ENCODE results near the gene MESP2.

MESP2 gene

DNA sequence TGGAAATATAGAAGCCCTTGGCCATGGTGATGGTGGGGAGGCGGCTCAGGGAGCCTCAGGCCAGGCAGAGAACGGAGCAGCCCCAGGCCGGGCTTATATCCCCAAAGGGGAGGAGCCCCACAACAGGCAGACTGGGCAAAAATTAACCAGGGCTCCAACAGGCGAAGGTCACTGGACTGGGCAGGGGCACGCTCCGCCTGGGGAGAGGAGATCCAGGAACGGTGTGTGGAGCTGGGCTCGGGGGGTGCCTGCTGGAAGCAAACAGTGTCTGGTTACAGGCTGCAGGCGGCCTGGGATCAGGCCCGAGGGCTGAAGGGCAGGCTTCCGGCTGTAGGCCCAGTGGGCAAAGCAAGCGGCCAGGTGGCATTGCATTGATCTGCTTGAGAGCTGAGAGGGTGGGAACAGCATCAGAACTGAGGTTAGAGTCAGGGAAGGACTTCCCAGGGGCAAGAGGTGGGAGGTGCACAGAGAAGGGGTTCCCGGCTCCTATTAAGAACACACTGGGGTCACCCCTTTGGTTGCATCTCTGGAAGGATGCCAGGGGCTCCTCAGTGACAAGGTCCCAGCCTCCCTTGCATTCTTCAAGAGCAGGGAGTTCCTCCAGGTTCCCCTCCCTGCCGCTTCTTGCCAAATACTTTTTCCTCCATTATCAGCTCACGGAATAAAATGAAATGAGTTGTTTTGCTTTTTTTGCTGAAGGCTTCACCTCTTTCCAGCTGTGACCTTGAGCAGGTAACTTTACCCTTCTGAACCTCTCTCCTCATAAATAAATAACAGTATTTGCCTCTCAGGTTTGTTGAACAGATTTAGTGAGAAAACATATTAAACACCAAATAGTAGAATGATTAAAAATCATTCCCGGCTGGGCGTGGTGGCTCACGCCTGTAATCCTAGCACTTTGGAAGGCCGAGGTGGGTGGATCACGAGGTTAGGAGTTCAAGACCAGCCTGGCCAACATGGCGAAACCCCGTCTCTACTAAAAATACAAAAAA lies 30.7 kb downstream of the MESP2 start:
- peak overlapping the region; percentile 2 for H3K23ac ChIP-seq (ENCODE audit: low read depth, low read length, poor library complexity)
- peak overlapping the region; percentile 11 for H2BK5ac ChIP-seq (ENCODE audit: low read length)
- H3K4me1 ChIP-seq (ENCODE audit: control insufficient read depth in 2 of 2, insufficient read depth in 1 of 2, low read depth in 1 of 2, low read length in 2 of 2): peaks cover 2 to 18% of the 10 kb centered on the region in 2 donors
- H2BK120ac ChIP-seq (ENCODE audit: low read depth, low read length): peak overlapping the region; percentile 74
- no peak overlapping the region for H2BK15ac ChIP-seq (ENCODE audit: low read length)
- H3K4me3 ChIP-seq (ENCODE audit: low read length in 2 of 2): no peak overlapping the region
- no peak overlapping the region for H3K27ac ChIP-seq (replicated peaks; ENCODE audit: low read length)
- peak overlapping the region; percentile 9 for H2AK5ac ChIP-seq (ENCODE audit: low read depth, low read length)
- H3K18ac ChIP-seq (ENCODE audit: low read length): peak overlapping the region; percentile 57
- no peak overlapping the region for H3K14ac ChIP-seq (ENCODE audit: low read length)
- H2AFZ ChIP-seq (ENCODE audit: low read length): no peak overlapping the region
- H3K79me1 ChIP-seq (ENCODE audit: low read depth, low read length): no peaks in the 10 kb centered on the region
- peaks cover 0 to 17% (median 0%) of the 10 kb centered on the region in 3 experiments for H3K27me3 ChIP-seq (ENCODE audit: control insufficient read depth in 3 of 3, insufficient read depth in 3 of 3, low read depth in 1 of 3, low read length in 3 of 3)
- H4K91ac ChIP-seq (ENCODE audit: low read depth, low read length, poor library complexity): no peak overlapping the region
- peak overlapping the region; percentile 41 for H2BK12ac ChIP-seq (ENCODE audit: low read length)
- no peak overlapping the region for H4K8ac ChIP-seq (ENCODE audit: low read depth, low read length)
- WGBS, 2 donors (ENCODE audit: extremely low coverage in 2 of 2, insufficient read length in 2 of 2, insufficient replicate concordance in 1 of 2): no CpG with 5 or more reads among the region's 22 CpGs
- peak overlapping the region; percentile 2 for H3K4me2 ChIP-seq (ENCODE audit: insufficient read depth, low read length, poor library complexity, severe bottlenecking)
- H3K4ac ChIP-seq (ENCODE audit: low read length): no peak overlapping the region
- no peaks in the 10 kb centered on the region for H3K36me3 ChIP-seq (replicated peaks in 1 of 2; ENCODE audit: control insufficient read depth in 2 of 2, insufficient read depth in 2 of 2, low read length in 2 of 2)
- H3K9me3 ChIP-seq (replicated peaks in 1 of 2; ENCODE audit: control insufficient read depth in 2 of 2, insufficient read depth in 1 of 2, low read depth in 1 of 2, low read length in 2 of 2): no peaks in the 10 kb centered on the region
- no peak for DNase-seq (ENCODE audit: low spot score)
- no peak overlapping the region for H3K9ac ChIP-seq (ENCODE audit: low read depth, low read length, poor library complexity)

DNA sequence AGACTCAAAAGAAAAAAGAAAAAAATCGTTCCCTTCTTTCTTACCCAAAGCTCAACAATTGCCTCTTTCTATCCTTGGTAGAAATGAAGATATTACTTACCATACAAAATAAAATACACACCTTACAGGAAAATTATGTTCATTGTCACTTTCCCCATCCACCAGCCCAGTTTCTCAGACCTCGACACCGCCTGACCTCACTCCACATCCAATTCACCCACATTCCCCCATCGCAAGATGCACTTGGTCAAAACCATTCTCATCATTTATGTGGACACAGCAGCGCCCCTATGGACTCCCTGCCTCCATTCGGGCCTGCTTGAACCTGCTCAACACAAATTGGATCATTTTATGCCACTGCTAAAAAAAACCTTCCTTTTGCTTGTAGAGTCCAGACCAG lies 31.6 kb downstream of the MESP2 start:
- WGBS, 2 donors (ENCODE audit: extremely low coverage in 2 of 2, insufficient read length in 2 of 2, insufficient replicate concordance in 1 of 2): 100% methylated on average over 1 of the region's 6 CpGs; no CpG with 5 or more reads in 1 of the 2 donors
- Histone ChIP-seq H2AFZ (ENCODE audit: low read length) (no peak overlapping the region), H3K9ac (ENCODE audit: low read depth, low read length, poor library complexity) (no peak overlapping the region), H3K14ac (ENCODE audit: low read length) (peak overlapping the region; percentile 58), H2BK5ac (ENCODE audit: low read length) (no peak overlapping the region), H4K8ac (ENCODE audit: low read depth, low read length) (no peak overlapping the region), H3K18ac (ENCODE audit: low read length) (peak overlapping the region; percentile 72), H3K23ac (ENCODE audit: low read depth, low read length, poor library complexity) (no peak overlapping the region), H3K4ac (ENCODE audit: low read length) (peak overlapping the region; percentile 71), H3K27ac (replicated peaks; ENCODE audit: low read length) (no peak overlapping the region), H2BK12ac (ENCODE audit: low read length) (peak overlapping the region; percentile 75), H3K9me3 (replicated peaks in 1 of 2; ENCODE audit: control insufficient read depth in 2 of 2, insufficient read depth in 1 of 2, low read depth in 1 of 2, low read length in 2 of 2) (no peaks in the 10 kb centered on the region), H2BK15ac (ENCODE audit: low read length) (peak overlapping the region; percentile 94), H2BK120ac (ENCODE audit: low read depth, low read length) (peak overlapping the region; percentile 99), H3K36me3 (replicated peaks in 1 of 2; ENCODE audit: control insufficient read depth in 2 of 2, insufficient read depth in 2 of 2, low read length in 2 of 2) (no peaks in the 10 kb centered on the region), H2AK5ac (ENCODE audit: low read depth, low read length) (peak overlapping the region; percentile 72), H4K91ac (ENCODE audit: low read depth, low read length, poor library complexity) (no peak overlapping the region), H3K4me2 (ENCODE audit: insufficient read depth, low read length, poor library complexity, severe bottlenecking) (no peak overlapping the region), H3K79me1 (ENCODE audit: low read depth, low read length) (no peaks in the 10 kb centered on the region), H3K4me1 (ENCODE audit: control insufficient read depth in 2 of 2, insufficient read depth in 1 of 2, low read depth in 1 of 2, low read length in 2 of 2) (peaks cover under 1 to 15% of the 10 kb centered on the region in 2 donors), H3K27me3 (ENCODE audit: control insufficient read depth in 3 of 3, insufficient read depth in 3 of 3, low read depth in 1 of 3, low read length in 3 of 3) (peaks cover 0 to 26% (median 0%) of the 10 kb centered on the region in 3 experiments), H3K4me3 (ENCODE audit: low read length in 2 of 2) (no peak overlapping the region)
- DNase-seq (ENCODE audit: low spot score): no peak

GRCh38 chr15:89808160-89808870 lies 32.2 kb downstream of the MESP2 start:
- Histone ChIP-seq H3K4me2 (ENCODE audit: insufficient read depth, low read length, poor library complexity, severe bottlenecking) (no peak overlapping the region), H2AFZ (ENCODE audit: low read length) (peak overlapping the region; percentile 82), H3K4ac (ENCODE audit: low read length) (peak overlapping the region; percentile 71), H3K27ac (replicated peaks; ENCODE audit: low read length) (no peak overlapping the region), H2BK12ac (ENCODE audit: low read length) (peak overlapping the region; percentile 98), H3K27me3 (ENCODE audit: control insufficient read depth in 3 of 3, insufficient read depth in 3 of 3, low read depth in 1 of 3, low read length in 3 of 3) (peaks cover 0 to 32% (median 2%) of the 10 kb centered on the region in 3 experiments), H3K79me1 (ENCODE audit: low read depth, low read length) (no peaks in the 10 kb centered on the region), H4K8ac (ENCODE audit: low read depth, low read length) (no peak overlapping the region), H3K18ac (ENCODE audit: low read length) (peak overlapping the region; percentile 78), H2BK15ac (ENCODE audit: low read length) (peak overlapping the region; percentile 94), H3K36me3 (replicated peaks in 1 of 2; ENCODE audit: control insufficient read depth in 2 of 2, insufficient read depth in 2 of 2, low read length in 2 of 2) (no peaks in the 10 kb centered on the region), H3K9me3 (replicated peaks in 1 of 2; ENCODE audit: control insufficient read depth in 2 of 2, insufficient read depth in 1 of 2, low read depth in 1 of 2, low read length in 2 of 2) (no peaks in the 10 kb centered on the region), H3K4me1 (ENCODE audit: control insufficient read depth in 2 of 2, insufficient read depth in 1 of 2, low read depth in 1 of 2, low read length in 2 of 2) (peaks cover 0 to 12% of the 10 kb centered on the region in 2 donors), H3K14ac (ENCODE audit: low read length) (peak overlapping the region; percentile 58), H3K9ac (ENCODE audit: low read depth, low read length, poor library complexity) (peak overlapping the region; percentile 15), H3K4me3 (ENCODE audit: low read length in 2 of 2) (no peak overlapping the region), H3K23ac (ENCODE audit: low read depth, low read length, poor library complexity) (no peak overlapping the region), H2BK120ac (ENCODE audit: low read depth, low read length) (peak overlapping the region; percentile 99), H2BK5ac (ENCODE audit: low read length) (peak overlapping the region; percentile 91), H4K91ac (ENCODE audit: low read depth, low read length, poor library complexity) (no peak overlapping the region), H2AK5ac (ENCODE audit: low read depth, low read length) (peak overlapping the region; percentile 72)
- no peak for DNase-seq (ENCODE audit: low spot score)
- no CpG with 5 or more reads among the region's 10 CpGs for WGBS, 2 donors (ENCODE audit: extremely low coverage in 2 of 2, insufficient read length in 2 of 2, insufficient replicate concordance in 1 of 2)

Measured in neuronal stem cell (in vitro differentiated cells).